Activated CD4-positive, alpha-beta memory T cell treated with anti-CD3 and anti-CD28 coated beads, Interleukin-2, amount 10 ng/mL, durations not matched to agents 7 days and 5 days (primary cell): ENCODE data around the gene ZNF705A. TPM values are rescaled to one million over a fixed set of nuclear protein-coding genes. Genes with fewer than 3 reads are reported as not detected.
"Not testable (repeated sequence)": the region's sequence is repeated elsewhere in the genome, so short reads cannot be mapped to it uniquely, and the experiment has no call there.

Experiments used
- CTCF ChIA-PET: fragments of 350-600 bp; sonication (Branson Sonifier 250); formaldehyde crosslinking; loops from one replicate; lab custom pipeline; 2021; ENCODE audit warnings: antibody characterized with exemption, inconsistent platforms; lab: Charles Lee
- POLR2A ChIA-PET: fragments of 350-600 bp; sonication (Branson Sonifier 250); formaldehyde crosslinking; loops from one replicate; lab custom pipeline; 2021; ENCODE audit warnings: antibody characterized with exemption; lab: Charles Lee
- DNase-seq: peaks from one replicate; pipeline ENCODE4 v3.0.0-alpha.2; 2020
- H3K27ac Mint-ChIP-seq: one replicate; pipeline ENCODE4 v1.8.0; 2021; ENCODE audit warnings: mild to moderate bottlenecking, mixed read lengths
- H3K27me3 Mint-ChIP-seq: one replicate; pipeline ENCODE4 v1.8.0; 2021; ENCODE audit warnings: mixed read lengths
- H3K36me3 Mint-ChIP-seq: one replicate; pipeline ENCODE4 v1.8.0; 2021; ENCODE audit warnings: low read depth, mixed read lengths
- H3K4me1 Mint-ChIP-seq: one replicate; pipeline ENCODE4 v1.8.0; 2021; ENCODE audit warnings: mixed read lengths
- H3K4me3 Mint-ChIP-seq: one replicate; pipeline ENCODE4 v1.8.0; 2021; ENCODE audit warnings: mild to moderate bottlenecking, mixed read lengths
- H3K9me3 Mint-ChIP-seq: one replicate; pipeline ENCODE4 v1.8.0; 2021; ENCODE audit warnings: mixed read lengths
- total RNA-seq, 2 experiments: library from RNA; stranded (reverse); gene quantifications; one replicate each; pipeline ENCODE4 v1.2.3, GENCODE V29; 2021

The ZNF705A gene
- total RNA-seq, 2 experiments from 2014 or later, result not detected

DNA sequence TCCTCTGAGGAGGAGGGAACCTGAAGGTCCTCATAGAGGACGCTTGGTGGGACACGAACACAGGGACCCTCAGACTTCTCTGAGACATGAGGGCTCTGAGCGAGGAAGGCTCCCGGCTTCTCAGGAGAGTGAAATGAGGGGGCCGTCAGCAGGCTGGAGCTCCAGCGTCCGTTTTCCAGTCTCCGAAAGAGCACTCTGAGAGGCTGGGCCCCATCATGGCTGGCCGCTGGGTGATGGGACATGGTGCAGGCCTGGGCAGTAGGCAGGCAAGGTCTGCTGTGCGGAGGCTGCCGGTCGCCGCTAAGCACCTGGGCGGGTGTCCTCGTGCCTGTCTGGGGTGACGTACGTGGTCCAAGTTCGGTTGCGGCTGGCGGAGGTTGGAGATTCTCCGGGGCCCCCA lies 65.0 kb downstream of the ZNF705A start:
- H3K4me1 Mint-ChIP-seq, POLR2A ChIA-PET, CTCF ChIA-PET, H3K36me3 Mint-ChIP-seq, H3K9me3 Mint-ChIP-seq, H3K27ac Mint-ChIP-seq, H3K27me3 Mint-ChIP-seq, DNase-seq, H3K4me3 Mint-ChIP-seq: not testable (repeated sequence)

- CTCF ChIA-PET, H3K27ac Mint-ChIP-seq, POLR2A ChIA-PET, H3K4me1 Mint-ChIP-seq, H3K36me3 Mint-ChIP-seq, H3K27me3 Mint-ChIP-seq, H3K9me3 Mint-ChIP-seq, DNase-seq, H3K4me3 Mint-ChIP-seq: not testable (repeated sequence)
Observed at GRCh38 chr12:8222303-8222702, 65.5 kb downstream of the ZNF705A start.

- H3K27ac Mint-ChIP-seq, POLR2A ChIA-PET: not testable (repeated sequence)
- H3K4me1 Mint-ChIP-seq, result peaks cover 14% of the 10 kb centered on the region
Observed at GRCh38 chr12:8223646-8224045, 66.8 kb downstream of the ZNF705A start.

GRCh38 chr12:8224782-8225181 lies 68.0 kb downstream of the ZNF705A start:
- H3K4me3 Mint-ChIP-seq, H3K9me3 Mint-ChIP-seq, DNase-seq, H3K27ac Mint-ChIP-seq, POLR2A ChIA-PET, H3K27me3 Mint-ChIP-seq, CTCF ChIA-PET, H3K36me3 Mint-ChIP-seq: not testable (repeated sequence)
- H3K4me1 Mint-ChIP-seq, result peaks cover 14% of the 10 kb centered on the region

More at GRCh38 chr12:8223646-8224045, 66.8 kb downstream of the ZNF705A start:
- CTCF ChIA-PET, H3K9me3 Mint-ChIP-seq, DNase-seq, H3K36me3 Mint-ChIP-seq, H3K4me3 Mint-ChIP-seq, H3K27me3 Mint-ChIP-seq: not testable (repeated sequence)

- CTCF ChIA-PET, result interaction anchor here (0.6 to 0.7 kb wide), 2 partner anchors 1113 to 1452 kb away, joined by 3 to 7 read pairs; no protein-coding TSS in a partner anchor
- no peak overlapping the region for H3K27ac Mint-ChIP-seq
- H3K4me1 Mint-ChIP-seq, result peaks cover 16% of the 10 kb centered on the region
Observed at GRCh38 chr12:8226355-8226754, 69.5 kb downstream of the ZNF705A start.

DNA sequence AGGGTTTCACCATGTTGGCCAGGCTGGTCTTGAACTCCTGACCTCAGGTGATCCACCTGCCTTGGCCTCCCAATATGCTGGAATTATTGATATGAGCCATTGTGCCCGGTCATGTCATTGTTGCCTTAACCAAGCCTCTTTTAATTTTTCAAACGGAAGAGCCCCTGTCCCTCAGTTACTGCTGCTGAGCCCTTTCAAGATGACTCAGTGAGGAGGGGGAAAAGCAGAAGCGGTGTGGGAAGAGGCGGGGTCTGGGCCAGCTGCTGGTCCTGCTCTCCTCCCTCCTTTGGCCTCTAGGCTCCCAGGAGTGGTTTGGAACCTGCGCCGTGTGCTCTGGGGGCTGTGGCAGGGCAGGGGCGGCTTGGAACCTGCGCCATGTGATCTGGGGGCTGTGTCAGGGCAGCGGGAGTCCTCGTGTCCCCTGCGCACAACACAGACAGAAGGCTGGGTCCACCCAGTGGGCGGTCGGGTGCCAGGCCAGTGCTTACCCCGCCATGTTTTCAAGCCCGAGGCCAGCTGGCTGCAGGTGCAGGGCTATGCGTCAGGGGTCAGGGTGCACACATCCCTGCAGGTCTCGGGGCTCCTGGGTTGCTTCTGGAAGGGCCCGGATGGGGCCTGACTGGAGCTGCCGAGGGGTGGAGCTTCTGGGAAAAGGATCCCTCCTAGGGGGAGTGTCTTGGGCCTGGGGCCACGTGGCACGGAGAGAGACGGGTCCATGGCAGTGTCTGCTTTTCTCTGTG lies 70.3 kb downstream of the ZNF705A start, which contains the start of gene FAM90A1:
Gene FAM90A1 (minus strand): TSS at position 627 of the 740 bp plus-strand sequence. CDS start 2,786 bp downstream, outside the sequence.
- Mint-ChIP-seq H3K4me3 (peak within 1 kb of the TSS; percentile 55), H3K27ac (peak within 1 kb of the TSS; percentile 49), H3K4me1 (peaks cover 20% of the 10 kb centered on the region)
- CTCF ChIA-PET, H3K9me3 Mint-ChIP-seq, H3K36me3 Mint-ChIP-seq, H3K27me3 Mint-ChIP-seq: not testable (repeated sequence)
- POLR2A ChIA-PET, result interaction anchor here (1.2 kb wide), 1 partner anchor 233 kb away, joined by 3 read pairs; no protein-coding TSS in a partner anchor
- DNase-seq, result peak; percentile 38

More at GRCh38 chr12:8226355-8226754, 69.5 kb downstream of the ZNF705A start:
- Mint-ChIP-seq H3K36me3 (no peaks in the 10 kb centered on the region), H3K4me3 (no peak overlapping the region), H3K27me3 (no peaks in the 10 kb centered on the region), H3K9me3 (no peaks in the 10 kb centered on the region)
- no peak for DNase-seq
- POLR2A ChIA-PET, result no interaction called here

DNA sequence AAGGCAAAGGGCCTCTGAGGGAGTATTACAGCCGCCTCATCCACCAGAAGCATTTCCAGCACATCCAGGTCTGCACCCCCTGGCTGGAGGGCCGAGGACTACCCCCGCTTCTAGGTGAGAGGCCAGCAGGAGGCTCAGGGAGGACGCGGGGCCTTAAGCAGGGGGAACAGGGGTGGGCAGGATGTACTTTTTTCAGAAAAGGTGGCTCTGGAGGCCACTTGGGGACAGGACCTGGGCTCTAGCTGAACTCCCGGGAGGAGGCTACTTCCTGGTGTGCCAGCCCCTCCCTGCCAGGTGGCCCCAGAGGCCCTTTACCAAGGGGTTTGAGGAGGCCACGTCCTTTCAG lies 70.9 kb downstream of the ZNF705A start:
- CTCF ChIA-PET, H3K27ac Mint-ChIP-seq, H3K9me3 Mint-ChIP-seq, H3K27me3 Mint-ChIP-seq, H3K36me3 Mint-ChIP-seq, DNase-seq: not testable (repeated sequence)
- Mint-ChIP-seq H3K4me3 (peak overlapping the region; percentile 55), H3K4me1 (peaks cover 20% of the 10 kb centered on the region)
- POLR2A ChIA-PET, result interaction anchor here (1.2 kb wide), 1 partner anchor 234 kb away, joined by 3 read pairs; no protein-coding TSS in a partner anchor

DNA sequence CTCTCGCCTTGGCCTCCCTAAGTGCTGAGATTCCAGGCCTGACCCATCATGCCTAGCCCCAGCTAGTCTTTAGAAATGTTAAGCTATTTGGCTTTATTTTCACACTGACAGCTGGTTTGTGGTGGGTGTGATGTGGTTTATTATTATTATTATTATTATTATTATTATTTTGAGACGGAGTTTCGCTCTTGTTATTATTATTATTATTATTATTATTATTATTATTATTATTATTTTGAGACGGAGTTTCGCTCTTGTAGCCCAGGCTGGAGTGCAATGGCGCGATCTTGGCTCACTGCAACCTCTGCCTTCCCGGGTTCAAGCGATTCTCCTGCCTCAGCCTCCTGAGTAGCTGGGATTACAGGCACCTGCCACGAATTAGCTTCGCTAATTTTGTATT lies 71.8 kb downstream of the ZNF705A start:
- H3K36me3 Mint-ChIP-seq, H3K4me3 Mint-ChIP-seq, H3K27me3 Mint-ChIP-seq, DNase-seq, H3K27ac Mint-ChIP-seq, H3K9me3 Mint-ChIP-seq, POLR2A ChIA-PET: not testable (repeated sequence)
- peaks cover 20% of the 10 kb centered on the region for H3K4me1 Mint-ChIP-seq
- CTCF ChIA-PET, result interaction anchor here (0.6 kb wide), 1 partner anchor 1942 kb away, joined by 3 read pairs; no protein-coding TSS in a partner anchor

DNA sequence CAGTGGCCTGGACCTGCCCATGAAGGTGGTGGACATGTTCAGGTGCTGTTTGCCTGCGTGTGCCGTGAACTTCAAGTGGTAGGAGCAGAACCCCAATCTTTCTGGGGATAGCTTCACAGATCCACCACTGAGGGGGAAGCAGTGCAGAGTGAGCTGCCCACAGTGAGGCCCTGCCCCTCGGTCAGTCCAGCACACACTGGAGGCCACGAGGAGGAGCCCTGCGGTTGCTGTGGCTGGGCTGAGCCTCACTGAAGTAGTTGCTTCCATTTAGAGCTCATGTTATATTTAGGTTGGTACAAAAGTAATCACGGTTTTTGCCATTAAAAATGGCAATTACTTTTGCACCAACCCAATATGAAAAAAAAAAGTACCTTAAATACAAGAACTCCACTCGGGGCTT lies 72.7 kb downstream of the ZNF705A start:
- POLR2A ChIA-PET, H3K36me3 Mint-ChIP-seq, H3K27ac Mint-ChIP-seq, H3K27me3 Mint-ChIP-seq, CTCF ChIA-PET, DNase-seq, H3K4me3 Mint-ChIP-seq, H3K9me3 Mint-ChIP-seq: not testable (repeated sequence)
- H3K4me1 Mint-ChIP-seq, result peaks cover 16% of the 10 kb centered on the region

Other genes with a start within 250 kb of the ZNF705A start
- 100 to 1,000 TPM; 659 to 664 TPM for gene SLC2A3, start 220.8 kb upstream of the ZNF705A start, total RNA-seq
- gene FOXJ2, start 124.3 kb upstream of the ZNF705A start, total RNA-seq, result 10 to 100 TPM; 19.6 to 20.4 TPM
- 10 to 100 TPM; 11.4 to 12.2 TPM for gene C3AR1, start 90.7 kb upstream of the ZNF705A start, total RNA-seq
- gene NECAP1, start 74.7 kb upstream of the ZNF705A start, total RNA-seq, result 10 to 100 TPM; 38.4 to 42.9 TPM
- gene CLEC4A, start 33.4 kb upstream of the ZNF705A start, total RNA-seq, result 1 to 10 TPM in 1 of 2 experiments, under 1 TPM in 1; 0.50 to 1.7 TPM
- under 1 TPM; 0.20 TPM for gene FAM90A1, start 70.6 kb downstream of the ZNF705A start, total RNA-seq